H1 (cell line): ENCODE data around the gene PRR7. TPM values are rescaled to one million over a fixed set of nuclear protein-coding genes. Genes with fewer than 3 reads are reported as not detected.

Experiments
- CTCF ChIA-PET: fragments of 300-600 bp; sonication (Branson Sonifier 250); formaldehyde crosslinking; loops from one replicate; lab custom pipeline; 2021; ENCODE audit not compliant: partially characterized antibody; lab: Charles Lee
- POLR2A ChIA-PET: fragments of 300-600 bp; sonication (Branson Sonifier 250); formaldehyde crosslinking; loops from one replicate; lab custom pipeline; 2021; ENCODE audit warnings: inconsistent platforms; ENCODE audit not compliant: partially characterized antibody; lab: Charles Lee
- DNase-seq, 2 experiments: peaks; one replicate each; pipeline versions ENCODE4 v3.0.0 to v3.0.0-alpha.2; 2010 to 2022; ENCODE audit warnings: low spot score in 2 of 2, low read depth in 1 of 2, mixed read lengths in 1 of 2
- FAIRE-seq: peaks from 2 replicates; lab custom pipeline; 2011; peaks lifted over from hg19 to GRCh38; lab: Jason Lieb, UNC
- H2AFZ ChIP-seq: 2 replicates; pipeline ENCODE4 v1.8.1; 2012; ENCODE audit warnings: low read length, inconsistent platforms
- H2AK5ac ChIP-seq: 2 replicates; pipeline ENCODE4 v1.6.1; 2013; ENCODE audit warnings: low read depth, low read length
- H2BK120ac ChIP-seq: replicated peaks from 2 replicates; pipeline ENCODE3; 2013; ENCODE audit warnings: low read depth, low read length, inconsistent platforms
- H2BK12ac ChIP-seq: 2 replicates; pipeline ENCODE4 v1.6.1; 2013; ENCODE audit warnings: low read depth, low read length
- H2BK15ac ChIP-seq: 2 replicates; pipeline ENCODE4 v1.6.1; 2013; ENCODE audit warnings: low read length
- H2BK20ac ChIP-seq: 2 replicates; pipeline ENCODE4 v1.6.1; 2013; ENCODE audit warnings: low read length
- H2BK5ac ChIP-seq: 2 replicates; pipeline ENCODE4 v1.6.1; 2013; ENCODE audit warnings: low read depth, low read length
- H3K14ac ChIP-seq: 2 replicates; pipeline ENCODE4 v1.6.1; 2013; ENCODE audit warnings: inconsistent platforms; ENCODE audit not compliant: insufficient read length
- H3K18ac ChIP-seq: 2 replicates; pipeline ENCODE4 v1.6.1; 2013; ENCODE audit warnings: low read length; ENCODE audit errors: extremely low read depth
- H3K23ac ChIP-seq: 2 replicates; pipeline ENCODE4 v1.6.1; 2013; ENCODE audit warnings: inconsistent platforms; ENCODE audit not compliant: insufficient read length
- H3K23me2 ChIP-seq: 2 replicates; pipeline ENCODE4 v1.6.1; 2013; ENCODE audit warnings: low read depth, low read length
- H3K27ac ChIP-seq: 2 replicates; pipeline ENCODE4 v1.6.1; 2011; ENCODE audit warnings: low read depth, low read length, inconsistent platforms
- H3K27me3 ChIP-seq, 4 experiments: replicated peaks in 1 of 4; 1 replicate in 1 of 4; 2 replicates in 3 of 4; pipeline versions ENCODE4 v1.6.1 to v1.8.1; 2011 to 2013; ENCODE audit warnings: low read length in 3 of 4, mild to moderate bottlenecking in 3 of 4, inconsistent platforms in 2 of 4, mixed read lengths in 2 of 4, moderate library complexity in 1 of 4; ENCODE audit not compliant: control insufficient read depth in 3 of 4, insufficient read depth in 3 of 4; ENCODE audit errors: extremely low read depth in 1 of 4
- H3K36me3 ChIP-seq, 4 experiments: 2 replicates each; pipeline versions ENCODE4 v1.6.1 to v1.8.1; 2011 to 2013; ENCODE audit warnings: mild to moderate bottlenecking in 4 of 4, low read length in 3 of 4, moderate library complexity in 2 of 4, control low read depth in 1 of 4, inconsistent platforms in 1 of 4; ENCODE audit not compliant: insufficient read depth in 4 of 4, control insufficient read depth in 2 of 4
- H3K4ac ChIP-seq: replicated peaks from 2 replicates; pipeline ENCODE3; 2013; ENCODE audit warnings: low read length, low read depth, mixed read lengths, inconsistent platforms; ENCODE audit not compliant: insufficient read length
- H3K4me1 ChIP-seq, 4 experiments: replicated peaks in 1 of 4; 1 replicate in 1 of 4; 2 replicates in 3 of 4; pipeline versions ENCODE4 v1.6.1 to v1.8.1; 2011 to 2013; ENCODE audit warnings: low read length in 3 of 4, inconsistent platforms in 2 of 4, mixed read lengths in 1 of 4; ENCODE audit not compliant: insufficient read depth in 4 of 4, control insufficient read depth in 3 of 4
- H3K4me2 ChIP-seq, 2 experiments: 2 replicates each; pipeline versions ENCODE4 v1.6.1 to v1.8.1; 2011 to 2013; ENCODE audit warnings: low read depth in 2 of 2, low read length in 2 of 2, control low read depth in 1 of 2, inconsistent platforms in 1 of 2, mild to moderate bottlenecking in 1 of 2; ENCODE audit not compliant: insufficient read depth in 1 of 2
- H3K4me3 ChIP-seq, 4 experiments: fragments of 200-600, 300-600 bp in 1 of 4; sonication (generic), shearing (Covaris generic), sonication (Bioruptor Twin) in 1 of 4; 2 replicates each; pipeline versions ENCODE4 v1.5.1 to v1.8.1; 2011 to 2016; ENCODE audit warnings: low read length in 4 of 4, low read depth in 3 of 4, control low read depth in 2 of 4, inconsistent platforms in 2 of 4, mild to moderate bottlenecking in 2 of 4, mixed read lengths in 1 of 4, moderate library complexity in 1 of 4; ENCODE audit not compliant: insufficient read depth in 2 of 4; ENCODE audit errors: extremely low read depth in 1 of 4
- H3K56ac ChIP-seq: replicated peaks from 2 replicates; pipeline ENCODE3; 2013; ENCODE audit warnings: low read depth, mild to moderate bottlenecking, mixed read lengths, low read length, inconsistent platforms; ENCODE audit not compliant: insufficient read length
- H3K79me1 ChIP-seq: 2 replicates; pipeline ENCODE4 v1.6.1; 2013; ENCODE audit warnings: low read depth, low read length, control low read depth
- H3K79me2 ChIP-seq, 2 experiments: 2 replicates each; pipeline versions ENCODE4 v1.6.1 to v1.8.1; 2012 to 2013; ENCODE audit warnings: low read length in 2 of 2, mild to moderate bottlenecking in 2 of 2, inconsistent platforms in 1 of 2; ENCODE audit not compliant: insufficient read depth in 2 of 2, control insufficient read depth in 1 of 2
- H3K9ac ChIP-seq, 4 experiments: replicated peaks in 1 of 4; 1 replicate in 1 of 4; 2 replicates in 3 of 4; pipeline versions ENCODE4 v1.6.1 to v1.8.1; 2011 to 2013; ENCODE audit warnings: low read depth in 3 of 4, low read length in 3 of 4, control low read depth in 2 of 4, mild to moderate bottlenecking in 2 of 4, moderate library complexity in 2 of 4, inconsistent platforms in 1 of 4; ENCODE audit errors: extremely low read depth in 1 of 4
- H3K9me3 ChIP-seq, 2 experiments: 2 replicates each; pipeline versions ENCODE4 v1.6.1 to v1.8.1; 2012 to 2013; ENCODE audit warnings: mild to moderate bottlenecking in 2 of 2, moderate library complexity in 2 of 2, control low read depth in 1 of 2, inconsistent platforms in 1 of 2, low read depth in 1 of 2, low read length in 1 of 2, mixed read lengths in 1 of 2; ENCODE audit not compliant: insufficient read depth in 2 of 2
- H4K20me1 ChIP-seq, 2 experiments: replicated peaks in 1 of 2; 2 replicates each; pipeline versions ENCODE3 to v1.8.1; 2011 to 2013; ENCODE audit warnings: inconsistent platforms in 2 of 2, low read length in 2 of 2, mild to moderate bottlenecking in 1 of 2; ENCODE audit not compliant: insufficient read depth in 2 of 2, control insufficient read depth in 1 of 2
- H4K5ac ChIP-seq: 2 replicates; pipeline ENCODE4 v1.6.1; 2013; ENCODE audit warnings: low read length, low read depth, mixed read lengths, inconsistent platforms; ENCODE audit not compliant: insufficient read length
- H4K8ac ChIP-seq: 2 replicates; pipeline ENCODE4 v1.8.0; 2013; ENCODE audit warnings: mild to moderate bottlenecking, moderate library complexity, low read length, inconsistent platforms; ENCODE audit not compliant: insufficient read depth; ENCODE audit errors: extremely low read depth
- H4K91ac ChIP-seq: replicated peaks from 2 replicates; pipeline ENCODE3; 2013; ENCODE audit warnings: low read length, mixed read lengths, inconsistent platforms; ENCODE audit not compliant: insufficient read length
- CREB1 ChIP-seq: IDR thresholded peaks from 2 replicates; pipeline ENCODE4 v1.6.1; 2012; ENCODE audit warnings: inconsistent platforms
- E2F6 ChIP-seq: IDR thresholded peaks from 2 replicates; pipeline ENCODE4 v1.6.1; 2012; ENCODE audit warnings: inconsistent platforms
- KDM4A ChIP-seq: IDR thresholded peaks from one replicate; pipeline ENCODE4 v1.7.1; 2012; ENCODE audit warnings: low read depth, mild to moderate bottlenecking, moderate library complexity, low read length, inconsistent platforms; ENCODE audit not compliant: severe bottlenecking
- MAX ChIP-seq: IDR thresholded peaks from 2 replicates; pipeline ENCODE4 v1.6.1; 2012; ENCODE audit warnings: inconsistent platforms
- RAD21 ChIP-seq, 2 experiments: IDR thresholded peaks in 1 of 2; conservative IDR thresholded peaks in 1 of 2; 2 replicates each; pipeline ENCODE4 v1.6.1; 2011; ENCODE audit warnings: low read depth in 2 of 2, low read length in 2 of 2, improper control_type of control experiment in 1 of 2, inconsistent platforms in 1 of 2, mild to moderate bottlenecking in 1 of 2, moderate library complexity in 1 of 2
- RBBP5 ChIP-seq: IDR thresholded peaks from 2 replicates; pipeline ENCODE4 v1.7.1; 2012; ENCODE audit warnings: low read depth, mild to moderate bottlenecking, inconsistent platforms, low read length, moderate library complexity, borderline replicate concordance
- SRF ChIP-seq: IDR thresholded peaks from 2 replicates; pipeline ENCODE4 v1.6.1; 2011; ENCODE audit warnings: mild to moderate bottlenecking, low read depth, low read length, moderate library complexity
- YY1 ChIP-seq: IDR thresholded peaks from 2 replicates; pipeline ENCODE4 v1.6.1; 2011; ENCODE audit warnings: low read depth, mild to moderate bottlenecking, low read length
- WGBS, 2 experiments: shearing (Covaris generic) in 1 of 2; methylation state at CpG; one replicate each; pipeline versions ENCODE4 v1.1.6 to v1.1.7; 2013 to 2015; ENCODE audit warnings: low lambda C conversion rate in 2 of 2, mixed read lengths in 2 of 2, inconsistent platforms in 1 of 2, low coverage in 1 of 2, missing lambda C conversion rate in 1 of 2; ENCODE audit not compliant: insufficient replicate concordance in 2 of 2, insufficient coverage in 1 of 2, insufficient read length in 1 of 2; ENCODE audit errors: extremely low coverage in 1 of 2, missing lambda C conversion rate in 1 of 2; 5-methylcytosine and 5-hydroxymethylcytosine counted together
- polyA plus RNA-seq, 7 experiments: library from polyadenylated mRNA; depleted of rRNA in 3 of 7; stranded (reverse) in 5 of 7; unstranded in 2 of 7; fragments of >200 nt in 5 of 7; fragments of 200-250 nt in 2 of 7; gene quantifications; 1 replicate in 5 of 7; 2 replicates in 1 of 7; 4 replicates in 1 of 7; pipeline versions ENCODE4 v1.2.1 to v1.2.3, GENCODE V29; 2011 to 2013; ENCODE audit warnings: missing spikeins in 2 of 7, mixed read lengths in 2 of 7
- total RNA-seq: library from RNA; stranded (reverse); fragmentation: NEBNext Ultra II Directional; extraction: Animal tissue kit (Norgen Biotek cat#: 25700); gene quantifications from 2 replicates; pipeline ENCODE4 v1.2.1, GENCODE V29; 2021

PRR7 gene
- total and polyA plus RNA-seq, 2 of the 8 experiments (the other 6 are each of a cell fraction or from before 2014, with no cell fraction given): 8.0 to 11.8 TPM

- Histone ChIP-seq H2BK12ac (peak overlapping the region; percentile 85; the same call in 1 of the 2 replicates), H3K4me2 (peak overlapping the region; percentile 82 to 93), H3K14ac (no peak overlapping the region), H2AFZ (peak overlapping the region; percentile 31; the same call in 1 of the 2 replicates), H2AK5ac (no peak overlapping the region), H3K36me3 (no peaks in the 10 kb centered on the region), H4K8ac (peak overlapping the region; percentile 36; the same call in 1 of the 2 replicates), H4K20me1 (no peaks in the 10 kb centered on the region), H3K9ac (no peak overlapping the region), H3K4me3 (peak overlapping the region; percentile 9 to 65 (median 48); a peak in 7 of 8 replicates), H3K23ac (no peak overlapping the region), H3K23me2 (peaks cover 13% of the 10 kb centered on the region; the same call in 1 of the 2 replicates), H3K27ac (no peak overlapping the region), H3K79me2 (no peaks in the 10 kb centered on the region), H2BK20ac (0 out of 2 replicates have a peak overlapping the region, but pooled peaks have one; percentile 32), H3K27me3 (peaks cover 22 to 68% (median 43%) of the 10 kb centered on the region in 4 experiments), H3K56ac (peak overlapping the region; percentile 13), H3K79me1 (no peaks in the 10 kb centered on the region), H4K91ac (peak overlapping the region; percentile 84), H3K18ac (peak overlapping the region; percentile 95), H3K4ac (peak overlapping the region; percentile 32), H3K4me1 (peaks cover 0 to 22% (median 14%) of the 10 kb centered on the region in 4 experiments; a peak in 5 of 7 replicates), H3K9me3 (no peaks in the 10 kb centered on the region), H4K5ac (no peak overlapping the region), H2BK5ac (peak overlapping the region; percentile 56; the same call in 1 of the 2 replicates), H2BK120ac (no peak overlapping the region), H2BK15ac (peak overlapping the region; percentile 83; the same call in 1 of the 2 replicates)
- ChIA-PET POLR2A (interaction anchor here (0.7 to 10.8 kb wide), 22 partner anchors 10 to 101 kb away, joined by 3 to 143 read pairs (median 4); partner anchors contain the start of genes GRK6, LMAN2, PRELID1 and PRR7), CTCF (interaction anchor here (0.6 to 10.5 kb wide), 24 partner anchors 8 to 290 kb away, joined by 3 to 343 read pairs (median 10); partner anchors contain the start of genes GRK6, PRR7, RGS14 and SLC34A1)
- 3% methylated on average over 66 of the region's 93 CpGs; no CpG with 5 or more reads in 1 of the 2 experiments for WGBS, 2 experiments
- DNase-seq (peak in 1 of 2 experiments; percentile 82), FAIRE-seq (no peak)
- peak; percentile 61 for TF ChIP-seq KDM4A
- TF ChIP-seq CREB1: peak; percentile 47; the same call in 1 of the 2 replicates
- TF ChIP-seq YY1: peak; percentile 23; the same call in 1 of the 2 replicates
- TF ChIP-seq RBBP5: 0 out of 2 replicates have a peak, but pooled peaks have one; percentile 23
- TF ChIP-seq MAX: peak; percentile 77
- no peak for TF ChIP-seq SRF
- peak; percentile 48 to 74 for TF ChIP-seq RAD21 (IDR thresholded peaks at IDR 0.05 in 1 of 2, conservative IDR thresholded peaks at IDR 0.05 in 1 of 2; ENCODE audit: low read depth in 2 of 2, low read length in 2 of 2)
- TF ChIP-seq E2F6: peak; percentile 24
These were observed 42.6 kb upstream of the PRR7 start for GRCh38 chr5:177403792-177404640.
